HEK293 (cell line): Measurements from ENCODE around the gene TMEM50B.

ENCODE experiments used
- CTCF ChIA-PET: fragments of 350-600 bp; formaldehyde crosslinking; extraction: SDS; loops from one replicate; lab custom pipeline; 2021; ENCODE audit warnings: antibody characterized with exemption; lab: Yijun Ruan, JAX
- POLR2A ChIA-PET: fragments of 300-600 bp; formaldehyde crosslinking; extraction: SDS; loops from one replicate; lab custom pipeline; 2020; ENCODE audit warnings: antibody characterized with exemption, inconsistent platforms; lab: Yijun Ruan, JAX
- H3K27ac ChIP-seq: fragments of 200-500 bp; sonication (Bioruptor generic); 2 replicates; pipeline ENCODE4 v1.5.1; 2014; ENCODE audit warnings: low read depth, low read length, control low read depth, inconsistent platforms; ENCODE audit errors: extremely low read depth
- H3K36me3 ChIP-seq, 2 experiments: fragments of 200-500 bp in 1 of 2; sonication (Bioruptor generic) in 1 of 2; 1 replicate in 1 of 2; 2 replicates in 1 of 2; pipeline ENCODE4 v1.5.1; 2014 to 2017; ENCODE audit warnings: inconsistent platforms in 2 of 2, low read length in 2 of 2; ENCODE audit not compliant: control insufficient read depth in 2 of 2, insufficient read depth in 1 of 2
- H3K4me1 ChIP-seq: fragments of 200-500 bp; sonication (Bioruptor generic); 2 replicates; pipeline ENCODE4 v1.5.1; 2014; ENCODE audit warnings: mild to moderate bottlenecking, low read length, inconsistent platforms; ENCODE audit not compliant: control insufficient read depth, insufficient read depth
- H3K4me3 ChIP-seq: 2 replicates; pipeline ENCODE4 v1.5.1; 2011; ENCODE audit warnings: low read depth, mild to moderate bottlenecking, control low read depth, low read length, moderate library complexity
- H3K9me3 ChIP-seq: fragments of 200-500 bp; sonication (Bioruptor generic); 2 replicates; pipeline ENCODE4 v1.5.1; 2014; ENCODE audit warnings: low read depth, low read length, inconsistent platforms; ENCODE audit not compliant: control insufficient read depth, insufficient read depth
- GLI4 ChIP-seq: fragments of 450-650 bp; formaldehyde crosslinking; IDR thresholded peaks from 2 replicates; pipeline ENCODE4 v1.5.1; 2016; ENCODE audit warnings: missing biosample characterization, missing genetic modification characterization
- GLIS1 ChIP-seq: fragments of 450-650 bp; formaldehyde crosslinking; IDR thresholded peaks from 2 replicates; pipeline ENCODE4 v1.5.1; 2016; ENCODE audit warnings: missing biosample characterization, missing genetic modification characterization
- GLIS2 ChIP-seq: fragments of 450-650 bp; formaldehyde crosslinking; IDR thresholded peaks from 2 replicates; pipeline ENCODE4 v1.5.1; 2016; ENCODE audit warnings: missing biosample characterization, missing genetic modification characterization
- HOXA7 ChIP-seq: sonication (generic); formaldehyde crosslinking; IDR thresholded peaks from 2 replicates; pipeline ENCODE4 v1.8.1; 2022; ENCODE audit warnings: missing genetic modification reagents, borderline replicate concordance
- KLF10 ChIP-seq: fragments of 450-650 bp; IDR thresholded peaks from 2 replicates; pipeline ENCODE4 v1.5.1; 2018; ENCODE audit warnings: missing biosample characterization, mild to moderate bottlenecking, missing genetic modification characterization
- SP3 ChIP-seq: fragments of 450-650 bp; formaldehyde crosslinking; IDR thresholded peaks from 2 replicates; pipeline ENCODE4 v1.5.1; 2016; ENCODE audit warnings: missing biosample characterization, missing genetic modification characterization
- TSHZ1 ChIP-seq: fragments of 450-650 bp; formaldehyde crosslinking; IDR thresholded peaks from 2 replicates; pipeline ENCODE4 v1.5.1; 2016; ENCODE audit warnings: missing biosample characterization, missing genetic modification characterization, borderline replicate concordance
- ZBTB44 ChIP-seq: fragments of 450-650 bp; IDR thresholded peaks from 2 replicates; pipeline ENCODE4 v1.5.1; 2018; ENCODE audit warnings: missing biosample characterization, mild to moderate bottlenecking, missing genetic modification characterization
- ZFHX2 ChIP-seq: fragments of 450-650 bp; formaldehyde crosslinking; conservative IDR thresholded peaks from 2 replicates; pipeline ENCODE4 v1.5.1; 2016; ENCODE audit warnings: missing biosample characterization, missing genetic modification characterization
- ZIC2 ChIP-seq: fragments of 450-650 bp; formaldehyde crosslinking; IDR thresholded peaks from 2 replicates; pipeline ENCODE4 v1.5.1; 2016; ENCODE audit warnings: missing biosample characterization, missing genetic modification characterization
- ZNF133 ChIP-seq: fragments of 450-650 bp; formaldehyde crosslinking; IDR thresholded peaks from 2 replicates; pipeline ENCODE4 v1.5.1; 2016; ENCODE audit warnings: missing biosample characterization, missing genetic modification characterization
- ZNF335 ChIP-seq: fragments of 450-650 bp; formaldehyde crosslinking; conservative IDR thresholded peaks from 2 replicates; pipeline ENCODE4 v1.5.1; 2016; ENCODE audit warnings: missing biosample characterization, missing genetic modification characterization
- ZNF341 ChIP-seq: fragments of 450-650 bp; formaldehyde crosslinking; IDR thresholded peaks from 2 replicates; pipeline ENCODE4; 2016; ENCODE audit warnings: low read depth, missing biosample characterization, missing genetic modification characterization
- ZNF423 ChIP-seq: fragments of 450-650 bp; formaldehyde crosslinking; IDR thresholded peaks from 2 replicates; pipeline ENCODE4 v1.5.1; 2016; ENCODE audit warnings: missing biosample characterization, missing genetic modification characterization
- ZNF548 ChIP-seq: fragments of 450-650 bp; formaldehyde crosslinking; IDR thresholded peaks from 2 replicates; pipeline ENCODE4 v1.5.1; 2016; ENCODE audit warnings: missing biosample characterization, missing genetic modification characterization
- ZNF560 ChIP-seq: fragments of 450-650 bp; formaldehyde crosslinking; IDR thresholded peaks from 2 replicates; pipeline ENCODE4 v1.5.1; 2017; ENCODE audit warnings: missing biosample characterization, missing genetic modification characterization, borderline replicate concordance
- ZNF585B ChIP-seq: fragments of 450-650 bp; formaldehyde crosslinking; IDR thresholded peaks from 2 replicates; pipeline ENCODE4 v1.5.1; 2016; ENCODE audit warnings: missing biosample characterization, missing genetic modification characterization
- ZNF600 ChIP-seq: fragments of 450-650 bp; formaldehyde crosslinking; IDR thresholded peaks from 2 replicates; pipeline ENCODE4 v1.5.1; 2016; ENCODE audit warnings: missing biosample characterization, missing genetic modification characterization
- ZNF621 ChIP-seq: fragments of 450-650 bp; formaldehyde crosslinking; IDR thresholded peaks from 2 replicates; pipeline ENCODE4 v1.5.1; 2017; ENCODE audit warnings: missing biosample characterization, missing genetic modification characterization
- ZNF629 ChIP-seq: fragments of 450-650 bp; formaldehyde crosslinking; IDR thresholded peaks from 2 replicates; pipeline ENCODE4 v1.5.1; 2017; ENCODE audit warnings: missing biosample characterization, missing genetic modification characterization
- ZNF639 ChIP-seq: fragments of 450-650 bp; formaldehyde crosslinking; IDR thresholded peaks from 2 replicates; pipeline ENCODE4 v1.5.1; 2016; ENCODE audit warnings: missing biosample characterization, missing genetic modification characterization
- ZNF701 ChIP-seq: fragments of 450-650 bp; formaldehyde crosslinking; IDR thresholded peaks from 2 replicates; pipeline ENCODE4 v1.5.1; 2016; ENCODE audit warnings: missing biosample characterization, missing genetic modification characterization
- ZNF791 ChIP-seq: fragments of 450-650 bp; formaldehyde crosslinking; IDR thresholded peaks from 2 replicates; pipeline ENCODE4 v1.5.1; 2016; ENCODE audit warnings: missing biosample characterization, missing genetic modification characterization

TMEM50B gene

GRCh38 chr21:33403786-33404585 is 75.8 kb downstream of the TMEM50B start (continued):
- TF ChIP-seq ZNF600 (tag by site-specific recombination) (peak; percentile 66), ZNF621 (tag by site-specific recombination) (no peak), ZNF791 (tag by site-specific recombination) (no peak), GLIS2 (peak; percentile 93), ZNF423 (tag by site-specific recombination) (peak; percentile 63), ZNF133 (tag by site-specific recombination) (no peak), ZNF335 (tag by site-specific recombination) (peak; percentile 100), GLIS1 (tag by site-specific recombination) (peak; percentile 92), ZNF585B (tag by site-specific recombination) (no peak)

GRCh38 chr21:33403128-33403785 is 76.5 kb downstream of the TMEM50B start, which contains the start of gene IFNGR2:
Gene IFNGR2 (plus strand): TSS chr21:33403413. CDS start chr21:33403544, 131 bp downstream.
- TF ChIP-seq ZIC2 (tag by site-specific recombination), result peak; percentile 13; the same call in 1 of the 2 replicates
- TF ChIP-seq KLF10, result 0 out of 2 replicates have a peak, but pooled peaks have one; percentile 16
- TF ChIP-seq SP3 (tag by site-specific recombination), result peak; percentile 40; the same call in 1 of the 2 replicates
- TF ChIP-seq GLIS2, result peak; percentile 65
- TF ChIP-seq ZNF423 (tag by site-specific recombination), result peak; percentile 65; the same call in 1 of the 2 replicates
- TF ChIP-seq GLIS1 (tag by site-specific recombination), result peak; percentile 99
- no peak for TF ChIP-seq HOXA7 (CRISPR knock-in tag)
- no peak for TF ChIP-seq ZNF560
- H3K9me3 ChIP-seq, result no peaks in the 10 kb centered on the region
- peak within 1 kb of the TSS; percentile 68 for H3K4me3 ChIP-seq
- ChIA-PET POLR2A (interaction anchor here (0.5 to 1.8 kb wide), 6 partner anchors 10 to 316 kb away, joined by 3 to 5 read pairs (median 3); partner anchors contain the start of gene TMEM50B), CTCF (interaction anchor here (1.8 kb wide), 1 partner anchor 18 kb away, joined by 10 read pairs; no protein-coding TSS in a partner anchor)
- H3K27ac ChIP-seq, result peak within 1 kb of the TSS; percentile 77
- peaks cover 7% of the 10 kb centered on the region for H3K4me1 ChIP-seq
- H3K36me3 ChIP-seq, result peaks cover 0 to 4% of the 10 kb centered on the region in 2 experiments; a peak in 1 of 3 replicates

GRCh38 chr21:33402001-33402979 is 77.5 kb downstream of the TMEM50B start:
- H3K4me3 ChIP-seq, result peak overlapping the region; percentile 68
- peaks cover 7% of the 10 kb centered on the region for H3K4me1 ChIP-seq
- TF ChIP-seq ZNF629 (tag by site-specific recombination) (no peak), ZBTB44 (tag by site-specific recombination) (0 out of 2 replicates have a peak, but pooled peaks have one; percentile 8), ZNF341 (tag by site-specific recombination) (peak; percentile 35), ZNF639 (no peak), ZFHX2 (tag by site-specific recombination) (peak; percentile 22; the same call in 1 of the 2 replicates), ZNF548 (tag by site-specific recombination) (no peak), TSHZ1 (no peak), GLI4 (tag by site-specific recombination) (no peak), ZNF701 (no peak)
- H3K27ac ChIP-seq, result no peak overlapping the region
- H3K36me3 ChIP-seq, result peaks cover 0 to 4% of the 10 kb centered on the region in 2 experiments; a peak in 1 of 3 replicates
- ChIA-PET POLR2A (interaction anchor here (0.6 to 1.0 kb wide), 4 partner anchors 21 to 78 kb away, joined by 3 to 5 read pairs (median 4); partner anchors contain the start of gene TMEM50B), CTCF (interaction anchor here (0.6 to 1.0 kb wide), 4 partner anchors 22 to 552 kb away, joined by 3 to 6 read pairs (median 3); partner anchors contain the start of gene IFNAR1)
- H3K9me3 ChIP-seq, result no peaks in the 10 kb centered on the region
